WI38 (cell line): ENCODE measurements around the gene POU2AF1.

Experiments used
- H3K4me3 ChIP-seq: 2 replicates; pipeline ENCODE4 v1.5.1; 2011; ENCODE audit warnings: low read depth, mild to moderate bottlenecking, control low read depth, low read length
- TF ChIP-seq, protein P1 (sequence below): IDR thresholded peaks from 2 replicates; pipeline ENCODE4 v1.5.1; 2012; ENCODE audit warnings: low read depth, mild to moderate bottlenecking, control low read depth, low read length

The POU2AF1 gene

DNA sequence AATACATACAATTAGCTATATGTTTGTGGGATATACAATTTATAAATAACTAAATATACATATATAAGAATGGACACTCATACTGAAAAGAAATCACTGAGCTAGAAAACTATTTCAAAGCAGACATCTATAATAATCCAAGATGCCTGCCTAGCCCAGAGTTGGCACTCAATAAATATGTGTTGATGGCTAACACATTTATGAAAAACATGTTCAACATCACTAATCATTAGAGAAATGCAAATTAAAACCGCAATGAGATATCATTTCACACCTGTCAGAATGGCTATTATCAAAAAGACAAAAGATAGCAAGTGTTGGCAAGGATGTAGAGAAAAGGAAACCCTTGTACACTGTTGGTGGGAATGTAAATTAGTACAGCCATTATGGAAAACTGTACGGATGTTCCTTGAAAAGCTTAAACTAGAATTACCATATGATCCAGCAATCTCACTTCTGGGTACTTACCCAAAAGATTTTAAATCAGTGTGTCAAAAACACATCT is 29.8 kb downstream of the POU2AF1 start:
- TF ChIP-seq, protein P1, sequence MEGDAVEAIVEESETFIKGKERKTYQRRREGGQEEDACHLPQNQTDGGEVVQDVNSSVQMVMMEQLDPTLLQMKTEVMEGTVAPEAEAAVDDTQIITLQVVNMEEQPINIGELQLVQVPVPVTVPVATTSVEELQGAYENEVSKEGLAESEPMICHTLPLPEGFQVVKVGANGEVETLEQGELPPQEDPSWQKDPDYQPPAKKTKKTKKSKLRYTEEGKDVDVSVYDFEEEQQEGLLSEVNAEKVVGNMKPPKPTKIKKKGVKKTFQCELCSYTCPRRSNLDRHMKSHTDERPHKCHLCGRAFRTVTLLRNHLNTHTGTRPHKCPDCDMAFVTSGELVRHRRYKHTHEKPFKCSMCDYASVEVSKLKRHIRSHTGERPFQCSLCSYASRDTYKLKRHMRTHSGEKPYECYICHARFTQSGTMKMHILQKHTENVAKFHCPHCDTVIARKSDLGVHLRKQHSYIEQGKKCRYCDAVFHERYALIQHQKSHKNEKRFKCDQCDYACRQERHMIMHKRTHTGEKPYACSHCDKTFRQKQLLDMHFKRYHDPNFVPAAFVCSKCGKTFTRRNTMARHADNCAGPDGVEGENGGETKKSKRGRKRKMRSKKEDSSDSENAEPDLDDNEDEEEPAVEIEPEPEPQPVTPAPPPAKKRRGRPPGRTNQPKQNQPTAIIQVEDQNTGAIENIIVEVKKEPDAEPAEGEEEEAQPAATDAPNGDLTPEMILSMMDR, result no peak
- H3K4me3 ChIP-seq, result no peak overlapping the region

DNA sequence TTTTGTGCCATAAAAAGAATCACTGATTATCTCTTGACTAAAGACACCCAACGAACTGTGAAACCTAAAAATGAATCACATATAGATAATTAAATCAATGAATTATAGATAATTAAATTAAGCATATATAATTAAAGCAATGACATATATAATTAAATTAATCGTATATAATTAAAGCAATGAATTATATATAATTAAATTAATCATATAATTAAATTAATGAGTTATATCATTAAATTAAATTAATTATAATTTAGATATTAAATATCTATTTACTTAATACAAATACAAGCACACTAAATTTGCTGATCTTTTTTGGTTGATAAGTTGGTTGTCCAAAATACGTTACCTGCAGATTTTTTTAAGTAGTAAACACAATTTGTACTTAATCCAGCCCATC is 30.9 kb downstream of the POU2AF1 start:
- no peak overlapping the region for H3K4me3 ChIP-seq
- TF ChIP-seq, protein P1, result no peak

DNA sequence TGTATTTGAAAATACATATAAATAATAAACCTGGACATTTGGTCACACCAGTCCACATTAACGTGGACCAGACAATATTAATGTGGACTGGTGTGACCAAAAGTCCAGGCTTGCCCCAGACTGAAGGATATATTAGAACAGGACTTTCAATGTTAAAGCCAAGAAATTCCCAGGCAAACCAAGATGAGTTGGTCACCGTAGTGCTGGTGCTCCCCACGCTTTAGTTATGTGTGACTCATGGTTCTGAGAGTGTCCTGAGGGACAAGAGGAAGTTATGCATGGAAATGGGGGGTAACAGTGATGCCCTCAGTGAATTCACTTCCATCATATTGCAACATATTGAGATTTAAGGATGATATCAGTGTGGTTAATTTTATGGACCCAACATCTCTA is 31.4 kb downstream of the POU2AF1 start:
- TF ChIP-seq, protein P1, result no peak
- no peak overlapping the region for H3K4me3 ChIP-seq

DNA sequence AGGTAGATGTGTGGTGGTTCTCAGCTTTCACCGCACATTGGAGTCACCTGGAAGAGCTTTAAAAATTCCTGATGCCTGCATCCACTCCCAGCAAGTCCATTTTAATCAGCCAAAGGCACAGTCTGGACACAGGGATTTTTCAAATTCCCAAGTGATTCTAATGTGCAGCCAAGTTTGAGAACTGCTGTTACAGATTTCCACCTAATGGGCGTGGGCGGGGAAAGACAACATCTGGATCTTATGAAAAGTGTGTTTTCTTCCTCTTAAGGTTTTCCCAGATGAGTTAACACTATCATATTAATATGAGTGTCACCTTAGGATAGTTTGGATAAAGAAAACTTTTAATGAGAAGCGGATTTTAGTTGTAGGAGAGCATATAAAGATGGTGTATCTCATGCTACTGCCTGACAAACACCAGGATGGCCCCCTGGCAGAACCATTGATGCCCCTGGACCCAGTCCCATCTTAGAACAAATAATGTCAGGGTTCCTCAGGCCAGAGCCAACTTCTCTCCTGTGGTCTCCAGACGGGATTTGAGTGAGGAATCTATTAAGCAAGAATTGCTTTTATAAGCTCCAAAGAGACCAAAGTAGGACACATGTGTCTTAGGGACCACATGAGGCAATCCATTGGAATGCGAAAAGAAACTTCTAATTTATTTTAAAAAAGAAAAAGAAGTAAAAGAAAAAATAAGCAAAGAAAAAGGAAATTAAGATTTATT is 31.9 kb downstream of the POU2AF1 start:
- TF ChIP-seq, protein P1, result no peak
- no peak overlapping the region for H3K4me3 ChIP-seq

DNA sequence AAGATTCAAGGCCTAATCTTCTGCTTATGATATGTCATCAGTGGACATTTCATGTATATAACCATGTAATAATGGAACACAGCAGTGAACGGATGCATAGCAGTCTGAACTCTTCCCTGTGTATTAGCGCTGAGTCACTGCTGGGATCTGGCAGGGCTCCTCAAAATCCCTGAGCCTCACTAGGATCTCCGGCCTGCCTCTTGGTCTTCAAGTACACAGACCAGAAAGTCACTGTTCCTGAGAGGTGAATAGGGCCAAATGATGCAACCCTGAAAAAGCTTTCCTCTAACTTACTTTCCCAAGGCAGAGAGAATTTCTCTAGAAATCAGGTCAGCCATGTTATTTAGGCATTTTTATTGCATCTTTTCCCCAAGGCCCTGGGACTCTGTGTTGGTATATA is 35.0 kb downstream of the POU2AF1 start:
- TF ChIP-seq, protein P1, result no peak
- H3K4me3 ChIP-seq, result no peak overlapping the region

DNA sequence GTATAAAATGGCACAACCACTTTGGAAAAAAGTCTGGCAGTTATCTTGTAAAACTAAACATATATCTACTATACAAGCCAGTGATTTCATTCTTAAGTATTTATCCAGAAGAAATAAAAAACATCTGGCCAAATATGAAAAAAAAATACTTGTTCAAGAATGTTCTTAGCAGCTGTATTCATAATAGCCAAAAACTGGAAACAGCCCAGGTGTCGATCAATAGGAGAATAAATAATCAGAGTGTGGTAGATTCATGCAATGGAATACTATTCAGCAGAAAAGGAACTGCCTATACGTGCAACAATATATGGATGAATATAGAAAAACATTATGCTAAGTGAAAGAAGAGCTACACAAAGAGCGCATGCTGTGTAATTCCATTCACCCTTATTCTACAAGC is 36.7 kb downstream of the POU2AF1 start:
- no peak overlapping the region for H3K4me3 ChIP-seq
- TF ChIP-seq, protein P1, result no peak

DNA sequence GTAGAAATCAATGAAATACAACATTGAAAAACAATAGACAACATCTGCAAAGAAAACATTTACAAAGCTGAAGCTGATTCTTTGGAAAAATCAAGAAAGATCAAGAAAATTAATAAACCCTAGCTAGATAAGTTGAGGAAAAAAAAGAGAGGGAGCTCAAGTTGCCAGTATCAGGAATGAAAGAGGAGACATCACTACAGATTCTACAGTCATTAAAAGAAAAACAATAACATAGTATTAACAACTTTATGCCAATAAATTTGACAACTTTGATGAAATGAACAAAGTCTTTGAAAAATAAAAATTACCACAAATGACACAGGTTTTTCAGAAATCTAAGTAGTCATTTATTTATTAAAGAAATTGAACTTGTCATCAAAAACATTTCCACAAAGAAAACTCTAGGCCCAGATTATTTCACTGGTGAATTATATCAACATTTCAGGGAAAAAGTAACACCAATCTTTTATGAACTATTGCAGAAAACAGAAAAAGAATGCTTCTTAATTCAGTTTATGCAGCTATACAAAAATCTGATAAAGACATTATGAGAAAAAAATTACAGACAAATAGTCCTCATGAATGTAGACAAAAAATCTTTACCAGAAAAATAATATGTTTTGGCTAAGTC is 39.2 kb downstream of the POU2AF1 start:
- TF ChIP-seq, protein P1, result no peak
- no peak overlapping the region for H3K4me3 ChIP-seq
